Gastroesophageal sphincter (tissue), 4 donors: Measurements from ENCODE around the gene ZBTB8A. TPM values are rescaled to one million over a fixed set of nuclear protein-coding genes. Genes with fewer than 3 reads are reported as not detected.

Experiments used
- ATAC-seq: fragments of 150-250 bp; one replicate; pipeline ENCODE4 v1.9.1; 2016; ENCODE audit warnings: mild to moderate bottlenecking, moderate library complexity
- H3K27ac ChIP-seq, 4 donors: fragments of 200-600 bp; sonication (generic) in 3 of 4; 1 replicate in 3 of 4; 2 replicates in 1 of 4; pipeline ENCODE4 v1.5.1; 2016 to 2019
- H3K27me3 ChIP-seq: fragments of 200-600 bp; sonication (generic); one replicate; pipeline ENCODE4 v1.5.1; 2019
- H3K36me3 ChIP-seq, 2 donors: fragments of 200-600 bp; sonication (generic); one replicate each; pipeline ENCODE4 v1.5.1; 2019; ENCODE audit warnings: control low read depth in 1 of 2
- H3K4me1 ChIP-seq, 3 donors: fragments of 200-600 bp; sonication (generic); 1 replicate in 2 of 3; 2 replicates in 1 of 3; pipeline ENCODE4 v1.5.1; 2016 to 2019; ENCODE audit warnings: control low read depth in 2 of 3
- H3K4me3 ChIP-seq, 2 donors: fragments of 200-600 bp; sonication (generic); one replicate each; pipeline ENCODE4 v1.5.1; 2019; ENCODE audit warnings: mild to moderate bottlenecking in 1 of 2, moderate library complexity in 1 of 2
- H3K9me3 ChIP-seq, 3 donors: fragments of 200-600 bp; sonication (generic); one replicate each; pipeline ENCODE4 v1.5.1; 2017 to 2019; ENCODE audit warnings: control low read depth in 2 of 3
- CTCF ChIP-seq, 4 experiments: fragments of 200-600 bp in 2 of 4; fragments of 450-650 bp in 2 of 4; sonication (generic) in 1 of 4; IDR thresholded peaks; one replicate each; pipeline ENCODE4 v1.5.1; 2017 to 2019; ENCODE audit warnings: antibody characterized with exemption in 4 of 4, mild to moderate bottlenecking in 2 of 4, moderate library complexity in 2 of 4
- EP300 ChIP-seq: sonication (generic); formaldehyde crosslinking; IDR thresholded peaks from one replicate; pipeline ENCODE4 v1.6.1; 2017; ENCODE audit warnings: antibody characterized with exemption, mild to moderate bottlenecking
- POLR2A ChIP-seq, 2 donors: fragments of 450-650 bp; IDR thresholded peaks; one replicate each; pipeline ENCODE4 v1.6.1; 2017; ENCODE audit warnings: antibody characterized with exemption in 2 of 2, mild to moderate bottlenecking in 2 of 2, moderate library complexity in 1 of 2
- POLR2AphosphoS5 ChIP-seq: sonication (generic); formaldehyde crosslinking; IDR thresholded peaks from one replicate; pipeline ENCODE4 v1.6.1; 2017; ENCODE audit warnings: antibody characterized with exemption
- WGBS, 2 donors: methylation state at CpG; one replicate each; pipeline ENCODE4 v1.1.5; 2018; ENCODE audit warnings: low coverage in 1 of 2; 5-methylcytosine and 5-hydroxymethylcytosine counted together
- total RNA-seq, 4 donors: library from RNA; depleted of rRNA; stranded (reverse); fragments of >200 nt; gene quantifications; one replicate each; pipeline ENCODE4 v1.1.0, GENCODE V29; 2016

ZBTB8A gene
- total RNA-seq, 4 donors from 2014 or later = 8.4 to 10.9 (median 9.0) TPM

GRCh38 chr1:32501865-32502264 lies 37.4 kb upstream of the ZBTB8A start:
- no peaks in the 10 kb centered on the region for H3K27me3 ChIP-seq
- 50 to 75% methylated on average over 2 to 9 of the region's 9 CpGs for WGBS, 2 donors
- no peaks in the 10 kb centered on the region for H3K36me3 ChIP-seq
- ATAC-seq = peak; percentile 71
- no peaks in the 10 kb centered on the region for H3K9me3 ChIP-seq
- H3K27ac ChIP-seq = peak overlapping the region; percentile 69 to 99 (median 88)
- peaks cover 7 to 39% (median 11%) of the 10 kb centered on the region in 3 donors for H3K4me1 ChIP-seq
- TF ChIP-seq CTCF (IDR thresholded peaks at IDR 0.05) = no peak
- TF ChIP-seq POLR2A (IDR thresholded peaks at IDR 0.05) = no peak
- peak; percentile 87 for TF ChIP-seq POLR2AphosphoS5
- TF ChIP-seq EP300 = peak; percentile 9
- no peak overlapping the region for H3K4me3 ChIP-seq

- ATAC-seq = no peak
- Histone ChIP-seq H3K27ac (peak overlapping the region in 3 of 4 donors; percentile 10 to 99 (median 97)), H3K4me3 (no peak overlapping the region), H3K27me3 (no peaks in the 10 kb centered on the region), H3K9me3 (no peaks in the 10 kb centered on the region), H3K36me3 (no peaks in the 10 kb centered on the region), H3K4me1 (peaks cover 7 to 34% (median 11%) of the 10 kb centered on the region in 3 donors)
- TF ChIP-seq POLR2A (IDR thresholded peaks at IDR 0.05) = no peak
- TF ChIP-seq EP300 = no peak
- TF ChIP-seq CTCF (IDR thresholded peaks at IDR 0.05) = no peak
- no peak for TF ChIP-seq POLR2AphosphoS5
- WGBS, 2 donors = 100% methylated on average over 1 of the region's 7 CpGs
Observed at GRCh38 chr1:32503153-32503552, 36.1 kb upstream of the ZBTB8A start.

GRCh38 chr1:32507021-32507420 lies 32.2 kb upstream of the ZBTB8A start:
- ATAC-seq = no peak
- H3K36me3 ChIP-seq = no peaks in the 10 kb centered on the region
- no peak overlapping the region for H3K4me3 ChIP-seq
- no peak overlapping the region for H3K27ac ChIP-seq
- peaks cover 0 to 14% (median 4%) of the 10 kb centered on the region in 3 donors for H3K4me1 ChIP-seq
- no peaks in the 10 kb centered on the region for H3K9me3 ChIP-seq
- H3K27me3 ChIP-seq = peaks cover 8% of the 10 kb centered on the region
- TF ChIP-seq POLR2AphosphoS5 (no peak), EP300 (no peak), CTCF (IDR thresholded peaks at IDR 0.05) (no peak), POLR2A (IDR thresholded peaks at IDR 0.05) (no peak)
- 65 to 71% methylated on average over 3 to 4 of the region's 4 CpGs for WGBS, 2 donors

GRCh38 chr1:32508761-32509160 lies 30.5 kb upstream of the ZBTB8A start:
- WGBS, 2 donors = 83% methylated on average over 4 of the region's 5 CpGs; no CpG with 5 or more reads in 1 of the 2 donors
- ATAC-seq = no peak
- H3K27ac ChIP-seq = no peak overlapping the region
- no peaks in the 10 kb centered on the region for H3K4me1 ChIP-seq
- no peak for TF ChIP-seq EP300
- TF ChIP-seq POLR2A (IDR thresholded peaks at IDR 0.05) = no peak
- TF ChIP-seq CTCF (IDR thresholded peaks at IDR 0.05) = no peak
- no peak for TF ChIP-seq POLR2AphosphoS5
- H3K4me3 ChIP-seq = no peak overlapping the region
- no peaks in the 10 kb centered on the region for H3K9me3 ChIP-seq
- peaks cover 8% of the 10 kb centered on the region for H3K27me3 ChIP-seq
- no peaks in the 10 kb centered on the region for H3K36me3 ChIP-seq

GRCh38 chr1:32509939-32510338 lies 29.3 kb upstream of the ZBTB8A start:
- H3K27ac ChIP-seq = no peak overlapping the region
- 89% methylated on average over 1 of the region's 1 CpG; no CpG with 5 or more reads in 1 of the 2 donors for WGBS, 2 donors
- H3K36me3 ChIP-seq = no peaks in the 10 kb centered on the region
- TF ChIP-seq EP300 = no peak
- TF ChIP-seq CTCF (IDR thresholded peaks at IDR 0.05) = no peak
- TF ChIP-seq POLR2A (IDR thresholded peaks at IDR 0.05) = no peak
- TF ChIP-seq POLR2AphosphoS5 = no peak
- H3K9me3 ChIP-seq = no peaks in the 10 kb centered on the region
- H3K4me1 ChIP-seq = no peaks in the 10 kb centered on the region
- H3K27me3 ChIP-seq = peaks cover 8% of the 10 kb centered on the region
- no peak for ATAC-seq
- no peak overlapping the region for H3K4me3 ChIP-seq
